Cardiac septum (tissue), 1 donor: ENCODE measurements around the gene AMHR2. TPM values are rescaled to one million over a fixed set of nuclear protein-coding genes. Genes with fewer than 3 reads are reported as not detected.
"Not testable (repeated sequence)": the region's sequence is repeated elsewhere in the genome, so short reads cannot be mapped to it uniquely, and the experiment has no call there.

Experiments
- DNase-seq: peaks from one replicate; pipeline ENCODE4 v3.0.0-alpha.2; 2020; ENCODE audit warnings: low spot score
- intact Hi-C: fragments of 100-400 bp; cut with DNase I; formaldehyde crosslinking; loops from one replicate; pipeline ENCODE4 v1.14.0; 2022
- total RNA-seq: library from RNA; stranded (reverse); fragmentation: NEBNext Ultra II Directional; extraction: Animal tissue kit (Norgen Biotek cat#: 25700); gene quantifications from one replicate; pipeline ENCODE4 v1.2.1, GENCODE V29; 2021
- donor health status: DM: no; HTN: no; CAD: no.

AMHR2 gene
- total RNA-seq, 1 donor from 2014 or later: 0.43 TPM

DNA sequence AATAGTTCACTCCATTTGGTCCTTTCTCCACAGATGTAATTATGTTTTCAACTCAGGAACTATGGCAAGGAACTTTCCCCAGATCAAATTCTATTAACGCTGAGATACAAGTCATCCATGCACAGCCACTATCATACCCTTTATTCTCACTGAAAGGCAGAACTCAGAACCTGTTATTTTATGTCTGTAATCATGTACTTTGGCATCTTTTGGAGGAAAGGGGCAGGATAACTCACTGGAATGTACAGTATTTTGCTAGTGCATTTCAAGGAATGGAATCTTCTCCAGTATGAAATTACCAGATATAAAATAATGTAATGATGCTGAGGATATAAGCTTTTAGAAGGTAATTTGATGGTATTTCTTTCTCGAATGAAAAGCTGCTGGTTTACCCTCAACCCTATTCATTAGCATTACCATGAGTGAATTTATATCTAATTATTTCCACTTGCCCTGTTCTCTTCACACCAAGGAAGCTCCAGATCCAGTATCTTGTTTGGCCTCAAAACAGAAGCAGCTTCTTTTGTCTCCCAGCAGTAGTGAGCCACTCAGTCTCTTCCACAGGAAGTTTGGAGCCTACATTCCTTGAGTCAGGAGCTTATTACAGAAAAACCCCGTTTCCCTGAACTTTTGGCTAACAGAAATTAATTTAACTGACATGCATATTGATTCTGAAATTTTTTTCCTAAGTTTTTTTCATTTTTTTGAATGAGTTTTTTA lies 10.0 kb upstream of the AMHR2 start:
- intact Hi-C loops: no loop called here
- no peak for DNase-seq

DNA sequence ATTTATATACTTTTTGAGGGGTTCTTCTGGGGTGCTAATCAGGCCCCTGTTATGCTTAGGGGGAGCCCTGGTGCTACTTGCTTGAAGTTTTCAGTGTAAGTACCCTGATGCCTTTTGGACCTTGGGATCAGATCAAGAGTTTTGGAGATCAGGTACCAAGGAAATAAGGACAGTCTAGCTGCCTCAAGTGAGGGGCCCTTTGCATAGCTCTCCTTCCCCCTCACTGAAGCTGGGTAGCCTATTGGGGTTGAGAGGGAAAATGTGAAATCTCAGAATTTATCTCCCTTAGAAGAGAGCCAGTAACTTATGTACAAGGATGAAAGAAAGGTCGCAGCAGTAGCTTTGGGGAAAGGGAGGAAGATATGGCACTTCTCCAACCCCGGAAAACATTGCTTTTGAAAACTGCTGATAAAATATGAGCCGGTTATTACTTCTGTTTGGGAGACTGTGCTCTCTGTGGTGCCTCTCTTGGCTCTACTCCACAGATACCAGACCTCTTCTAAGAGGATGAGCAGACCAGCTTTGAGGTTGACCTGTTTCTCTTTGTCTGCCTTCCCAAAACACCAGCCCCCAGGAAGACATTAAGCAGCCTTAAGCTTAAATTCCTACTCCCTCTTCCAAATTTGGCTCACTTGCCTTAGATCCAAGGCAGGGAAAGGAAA lies 8.8 kb upstream of the AMHR2 start:
- DNase-seq: no peak
- intact Hi-C loops: no loop called here

DNA sequence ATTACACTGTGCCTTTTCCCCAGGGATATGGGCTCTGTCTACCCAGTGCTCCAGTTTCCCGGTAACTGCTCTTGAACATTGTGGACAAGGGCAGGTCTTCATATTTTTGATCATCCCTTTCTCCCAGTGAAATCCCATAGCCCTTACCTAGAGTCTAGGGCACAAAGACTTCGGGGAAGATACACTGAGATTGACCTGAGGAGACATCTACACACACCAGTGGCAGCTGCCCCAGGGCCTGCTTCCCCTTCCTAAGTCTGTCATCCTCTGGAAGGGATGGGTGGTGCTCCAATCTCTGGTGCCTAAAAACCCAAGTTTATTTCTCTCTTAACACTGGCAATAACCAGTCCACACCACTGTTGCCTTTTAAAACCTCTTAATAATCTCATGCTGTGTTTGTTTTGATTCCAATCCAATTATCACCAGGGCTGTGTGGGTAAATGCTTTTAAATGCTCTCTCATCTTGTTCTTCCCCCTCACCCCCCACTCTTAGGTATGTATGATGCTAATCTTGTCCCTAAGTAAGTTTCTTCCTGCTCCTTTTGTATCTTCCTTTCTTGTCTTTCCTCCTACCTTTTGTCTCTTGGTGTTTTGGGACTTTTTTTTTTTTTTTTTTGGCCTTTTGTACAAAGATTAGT lies 7.8 kb upstream of the AMHR2 start:
- intact Hi-C loops, DNase-seq: not testable (repeated sequence)

DNA sequence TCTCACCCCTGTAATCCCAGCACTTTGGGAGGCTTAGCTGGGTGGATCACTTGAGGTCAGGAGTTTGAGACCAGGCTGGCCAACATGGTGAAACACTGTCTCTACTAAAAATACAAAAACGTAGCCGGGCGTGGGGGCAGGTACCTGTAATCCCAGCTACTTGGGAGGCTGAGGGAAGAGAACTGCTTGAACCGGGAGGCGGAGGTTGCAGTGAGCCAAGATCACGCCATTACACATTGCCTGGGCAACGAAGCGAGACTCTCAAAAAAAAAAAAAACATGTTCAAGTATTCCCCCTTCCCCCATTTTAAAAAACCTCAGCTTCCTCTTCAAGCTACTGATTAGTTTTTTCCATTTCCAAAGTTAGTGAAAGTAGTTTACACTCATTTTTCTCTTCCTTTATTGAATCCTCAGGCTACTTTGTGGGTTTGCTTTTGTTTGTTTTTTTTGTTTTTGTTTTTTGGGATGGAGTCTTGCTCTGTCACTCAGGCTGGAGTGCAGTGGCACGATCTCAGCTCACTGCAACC lies 6.3 kb upstream of the AMHR2 start:
- DNase-seq, intact Hi-C loops: not testable (repeated sequence)

DNA sequence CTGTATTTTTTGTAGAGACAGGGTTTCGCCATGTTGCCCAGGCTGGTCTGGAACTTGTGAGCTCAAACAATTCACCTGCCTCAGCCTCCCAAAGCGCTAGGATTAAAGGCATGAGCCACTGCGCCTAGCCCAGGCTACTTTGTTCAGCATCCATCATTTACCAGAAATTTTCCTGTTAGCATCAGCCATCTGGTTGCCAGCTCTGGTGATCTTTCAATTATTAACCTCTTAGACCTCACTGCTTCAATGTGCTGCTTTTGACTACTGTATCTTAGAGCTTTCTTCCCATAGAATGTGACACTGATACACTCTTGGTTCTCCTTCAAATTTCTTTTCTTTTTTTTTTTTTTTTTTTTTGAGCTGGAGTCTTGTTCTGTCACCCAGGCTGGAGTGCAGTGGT lies 5.4 kb upstream of the AMHR2 start:
- intact Hi-C loops: no loop called here
- no peak for DNase-seq

DNA sequence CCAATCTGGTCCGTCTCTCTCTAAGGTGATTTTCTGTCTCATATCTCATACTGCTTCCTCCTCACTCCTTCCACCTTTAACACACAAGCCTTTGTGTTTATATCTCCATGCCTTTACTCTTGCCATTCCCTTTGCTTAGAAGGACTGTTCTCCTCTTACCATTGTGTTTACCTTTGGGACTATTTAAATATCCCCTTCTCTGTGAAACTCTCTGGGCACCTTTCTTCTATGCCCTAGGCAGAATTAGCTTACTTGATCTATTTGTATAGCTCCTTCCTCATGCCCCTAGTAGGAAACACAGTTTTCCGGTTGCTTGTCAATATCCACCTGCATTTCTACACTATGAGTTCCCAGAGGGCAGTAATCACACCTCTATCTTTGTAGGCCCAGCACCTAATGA lies 3.9 kb upstream of the AMHR2 start:
- DNase-seq: no peak
- intact Hi-C loops: no loop called here

DNA sequence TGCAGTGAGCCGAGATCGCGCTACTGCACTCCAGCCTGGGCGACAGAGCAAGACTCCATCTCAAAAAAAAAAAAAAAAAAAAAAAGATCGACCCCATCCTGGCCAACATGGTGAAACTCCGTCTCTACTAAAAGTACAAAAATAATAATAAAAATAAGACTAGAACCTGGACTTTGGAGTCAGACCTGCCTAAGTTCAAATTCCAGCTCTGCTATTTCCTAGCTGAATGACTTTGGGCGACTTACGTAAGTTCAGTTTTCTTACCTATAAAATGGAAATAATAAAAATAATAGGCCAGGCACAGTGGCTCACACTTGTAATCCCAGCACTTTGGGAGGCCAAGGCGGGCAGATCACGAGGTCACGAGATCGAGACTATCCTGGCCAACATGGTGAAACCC lies 1.4 kb upstream of the AMHR2 start:
- intact Hi-C loops, DNase-seq: not testable (repeated sequence)

DNA sequence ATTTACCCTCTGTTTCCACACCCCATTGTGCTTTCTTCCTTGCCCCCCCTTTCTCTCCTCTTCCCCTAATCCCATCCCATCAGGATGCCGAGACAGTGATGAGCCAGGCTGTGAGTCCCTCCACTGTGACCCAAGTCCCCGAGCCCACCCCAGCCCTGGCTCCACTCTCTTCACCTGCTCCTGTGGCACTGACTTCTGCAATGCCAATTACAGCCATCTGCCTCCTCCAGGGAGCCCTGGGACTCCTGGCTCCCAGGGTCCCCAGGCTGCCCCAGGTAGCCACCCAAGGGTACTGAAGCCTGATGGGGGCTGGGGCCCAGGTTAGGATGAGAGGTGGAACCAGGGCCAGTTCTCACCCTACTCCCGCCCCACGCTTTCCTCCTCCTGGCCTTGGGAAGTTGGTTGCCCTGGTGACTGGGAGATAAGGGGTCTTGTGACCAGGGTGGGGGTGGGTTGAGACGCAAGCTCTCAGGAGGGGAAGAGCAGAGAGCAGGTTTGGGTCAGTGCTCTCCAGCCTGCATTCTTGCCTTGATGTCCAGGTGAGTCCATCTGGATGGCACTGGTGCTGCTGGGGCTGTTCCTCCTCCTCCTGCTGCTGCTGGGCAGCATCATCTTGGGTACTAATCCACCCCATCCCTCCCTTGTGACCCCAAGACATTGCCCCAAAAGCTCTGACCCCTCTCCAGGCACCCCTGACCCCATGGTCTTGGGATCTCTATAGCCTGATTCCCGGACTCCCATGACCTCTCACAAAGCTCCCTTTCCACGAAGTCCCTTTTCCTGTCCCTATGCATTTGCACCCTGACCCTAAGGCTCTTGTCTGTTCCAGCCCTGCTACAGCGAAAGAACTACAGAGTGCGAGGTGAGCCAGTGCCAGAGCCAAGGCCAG lies 1.2 kb downstream of the AMHR2 start:
- intact Hi-C loops: no loop called here
- DNase-seq: no peak

DNA sequence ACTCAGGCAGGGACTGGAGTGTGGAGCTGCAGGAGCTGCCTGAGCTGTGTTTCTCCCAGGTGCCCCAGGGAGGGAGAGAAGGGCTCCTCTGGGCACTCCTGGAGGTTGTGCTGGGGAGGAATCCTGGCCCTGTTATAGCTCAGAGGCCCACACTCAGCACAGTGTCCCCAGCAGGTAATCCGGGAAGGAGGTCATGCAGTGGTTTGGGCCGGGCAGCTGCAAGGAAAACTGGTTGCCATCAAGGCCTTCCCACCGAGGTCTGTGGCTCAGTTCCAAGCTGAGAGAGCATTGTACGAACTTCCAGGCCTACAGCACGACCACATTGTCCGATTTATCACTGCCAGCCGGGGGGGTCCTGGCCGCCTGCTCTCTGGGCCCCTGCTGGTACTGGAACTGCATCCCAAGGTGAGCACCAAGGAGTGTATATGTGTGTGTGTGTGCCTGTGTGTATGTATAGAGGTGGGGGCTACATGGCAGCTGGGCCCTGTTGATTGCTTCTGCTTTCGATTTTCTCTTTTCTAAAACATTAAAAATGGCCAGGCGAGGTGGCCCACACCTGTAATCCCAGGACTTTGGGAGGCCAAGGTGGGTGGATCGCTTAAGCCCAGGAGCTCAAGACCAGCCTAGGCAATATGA lies 2.0 kb downstream of the AMHR2 start:
- no peak for DNase-seq
- intact Hi-C loops: no loop called here

DNA sequence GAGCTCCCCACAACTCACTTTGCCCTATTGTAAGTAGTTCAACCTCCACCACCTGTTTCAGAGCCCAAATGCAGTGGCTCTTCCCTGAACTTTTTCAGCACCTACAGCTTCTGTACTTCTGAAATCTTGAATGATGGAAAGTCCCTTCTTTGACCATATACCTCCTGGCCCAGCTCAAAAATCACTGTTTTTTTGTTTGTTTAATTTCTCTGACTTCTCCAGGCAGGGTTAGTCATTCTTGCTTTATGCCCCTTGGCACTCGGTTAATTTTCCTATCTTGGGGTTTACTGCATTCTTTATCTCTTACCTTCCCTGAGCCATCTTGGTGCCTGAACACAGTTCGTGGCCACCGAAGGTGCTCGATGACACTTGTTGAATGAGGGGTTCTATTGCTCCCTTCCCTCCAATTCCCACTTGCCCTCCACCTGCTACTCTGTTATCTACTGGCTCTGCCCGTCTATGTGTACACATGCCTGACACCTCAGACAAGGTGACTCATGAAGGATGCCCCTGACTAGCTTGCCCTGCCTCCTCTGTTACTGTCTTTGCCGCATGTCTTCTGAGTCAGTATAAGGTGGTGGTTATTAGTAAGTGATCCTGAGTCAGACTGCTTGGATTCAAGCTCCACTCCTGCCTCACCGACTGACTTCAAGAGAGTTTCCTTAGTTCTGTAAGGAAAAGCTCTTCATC lies 4.4 kb downstream of the AMHR2 start:
- DNase-seq: no peak
- intact Hi-C loops: no loop called here

DNA sequence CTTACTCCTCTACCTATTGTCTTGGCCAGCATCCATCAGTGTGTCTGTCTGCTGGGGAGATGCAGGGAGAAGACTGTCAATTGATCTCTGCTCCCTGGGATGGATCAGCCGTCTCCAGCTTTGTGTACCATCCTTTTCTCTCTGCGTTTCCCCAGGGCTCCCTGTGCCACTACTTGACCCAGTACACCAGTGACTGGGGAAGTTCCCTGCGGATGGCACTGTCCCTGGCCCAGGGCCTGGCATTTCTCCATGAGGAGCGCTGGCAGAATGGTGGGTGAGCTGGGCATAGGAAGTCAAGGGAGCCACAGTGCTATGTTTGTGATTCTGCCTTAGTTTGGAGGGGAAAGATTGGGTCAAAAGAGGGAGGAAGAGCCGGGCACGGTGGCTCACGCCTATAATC lies 5.1 kb downstream of the AMHR2 start:
- intact Hi-C loops: no loop called here
- DNase-seq: no peak

DNA sequence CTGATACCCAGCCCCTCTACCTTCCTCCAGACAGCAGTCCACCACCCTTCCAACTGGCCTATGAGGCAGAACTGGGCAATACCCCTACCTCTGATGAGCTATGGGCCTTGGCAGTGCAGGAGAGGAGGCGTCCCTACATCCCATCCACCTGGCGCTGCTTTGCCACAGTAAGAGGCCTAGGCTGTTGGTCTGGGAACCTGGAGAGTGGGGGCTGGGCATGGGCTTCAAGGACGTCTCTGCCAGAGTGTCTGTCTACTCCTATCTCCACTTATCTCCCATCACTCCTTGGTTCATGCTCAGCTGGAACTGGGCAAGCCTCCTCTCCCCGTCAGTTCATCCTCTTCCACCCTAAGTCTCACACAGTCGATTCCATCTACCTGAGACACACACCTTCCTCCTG lies 6.5 kb downstream of the AMHR2 start:
- intact Hi-C loops: no loop called here
- DNase-seq: no peak

DNA sequence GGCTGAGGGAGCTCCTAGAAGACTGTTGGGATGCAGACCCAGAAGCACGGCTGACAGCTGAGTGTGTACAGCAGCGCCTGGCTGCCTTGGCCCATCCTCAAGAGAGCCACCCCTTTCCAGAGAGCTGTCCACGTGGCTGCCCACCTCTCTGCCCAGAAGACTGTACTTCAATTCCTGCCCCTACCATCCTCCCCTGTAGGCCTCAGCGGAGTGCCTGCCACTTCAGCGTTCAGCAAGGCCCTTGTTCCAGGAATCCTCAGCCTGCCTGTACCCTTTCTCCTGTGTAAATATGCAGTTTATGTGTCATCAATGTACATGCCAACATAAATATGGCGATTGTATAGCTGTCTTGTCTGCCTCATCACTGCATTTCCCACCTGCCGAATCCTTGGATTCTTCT lies 7.5 kb downstream of the AMHR2 start:
- intact Hi-C loops: no loop called here
- DNase-seq: no peak

DNA sequence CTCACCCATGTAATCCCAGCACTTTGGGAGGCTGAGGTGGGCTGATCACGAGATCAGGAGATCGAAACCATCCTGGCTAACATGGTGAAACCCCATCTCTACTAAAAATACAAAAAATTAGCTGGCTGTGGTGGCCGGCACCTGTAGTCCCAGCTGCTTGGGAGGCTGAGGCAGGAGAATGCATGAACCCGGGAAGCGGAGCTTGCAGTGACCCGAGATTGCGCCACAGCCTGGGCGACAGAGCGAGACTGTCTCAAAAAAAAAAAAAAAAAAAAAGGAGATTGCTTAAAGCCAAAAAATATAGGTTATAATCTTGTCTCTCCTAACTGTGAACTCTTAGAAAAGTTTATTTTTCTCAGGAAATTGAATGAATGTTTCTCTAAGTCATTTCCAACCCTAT lies 11.7 kb downstream of the AMHR2 start:
- DNase-seq, intact Hi-C loops: not testable (repeated sequence)

DNA sequence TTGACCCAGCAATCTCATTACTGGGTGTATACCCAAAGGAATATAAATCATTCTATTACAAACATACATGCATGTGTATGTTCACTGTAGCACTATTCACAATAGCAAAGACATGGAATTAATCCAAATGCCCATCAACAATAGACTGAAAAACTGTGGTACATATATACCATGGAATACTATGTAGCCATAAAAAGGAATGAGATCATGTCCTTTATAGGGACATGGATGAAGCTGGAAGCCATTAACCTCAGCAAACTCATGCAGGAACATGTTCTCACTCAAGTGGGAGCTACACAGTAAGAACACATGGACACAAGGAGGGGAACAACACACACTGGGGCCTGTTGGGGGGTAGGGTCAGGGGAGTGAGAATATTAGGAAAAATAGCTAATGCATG lies 15.9 kb downstream of the AMHR2 start:
- intact Hi-C loops, DNase-seq: not testable (repeated sequence)

DNA sequence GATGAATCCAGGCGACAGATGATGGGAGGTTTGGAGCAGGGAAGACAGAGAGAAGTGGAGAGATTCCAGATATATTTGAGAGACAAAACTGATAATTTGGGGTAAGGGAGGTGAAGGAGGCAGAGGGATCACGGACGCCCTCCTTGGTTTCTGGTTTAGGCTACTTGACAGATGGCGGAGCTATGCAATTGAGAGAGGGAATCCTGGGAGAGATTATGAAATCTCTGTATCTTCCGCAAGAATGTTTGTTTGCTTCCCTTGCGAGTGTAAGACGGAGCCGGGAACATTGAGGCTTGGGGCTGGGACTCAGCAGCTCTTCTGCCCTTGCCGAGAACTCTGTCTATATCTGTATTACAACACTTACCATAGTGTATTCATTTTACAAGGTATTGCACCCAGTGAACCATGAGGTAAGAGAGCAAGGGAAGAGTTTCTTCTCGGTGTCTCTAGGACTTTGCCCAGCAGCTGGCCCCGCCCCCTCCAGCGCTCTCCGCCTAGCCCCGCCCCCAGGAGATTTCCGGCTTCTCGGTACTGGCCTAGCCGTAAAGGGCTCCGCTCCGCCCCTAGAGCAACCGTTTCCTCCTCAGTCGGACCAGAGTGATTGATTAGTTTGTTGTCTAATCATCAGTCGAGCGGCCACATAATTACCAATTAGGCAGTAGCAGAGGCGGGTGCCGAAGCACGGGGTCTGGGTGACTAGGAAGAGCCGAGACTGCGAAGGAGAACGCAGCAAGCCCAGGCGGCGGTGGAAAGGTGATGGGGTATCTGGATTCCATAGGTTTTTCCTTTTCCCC lies 17.6 kb downstream of the AMHR2 start, which contains the start of gene PRR13:
TSS of gene PRR13 (plus strand) at position 695 of the 794 bp plus-strand sequence. CDS start 981 bp downstream, outside the sequence.
- intact Hi-C loops: no loop called here
- DNase-seq: peak; percentile 99

DNA sequence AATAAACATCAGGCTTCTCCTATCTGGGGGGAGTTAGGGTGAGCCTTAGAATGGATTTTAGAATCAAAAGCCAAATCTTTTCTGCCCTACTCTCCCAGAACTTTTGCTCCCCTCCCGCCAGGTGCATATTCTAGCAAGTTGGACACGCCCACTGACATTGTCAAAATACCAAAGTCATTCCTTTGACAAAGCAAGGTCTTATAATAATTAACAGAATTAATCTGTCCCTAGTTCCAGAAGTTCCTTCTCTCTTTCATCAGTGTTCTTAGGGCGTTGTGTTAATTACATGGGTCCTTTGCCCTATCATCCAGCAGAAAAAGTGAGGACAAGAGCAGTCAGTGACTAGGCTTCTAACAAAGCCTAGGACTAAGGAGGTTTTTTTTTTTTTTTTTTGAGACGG lies 20.3 kb downstream of the AMHR2 start:
- intact Hi-C loops: no loop called here
- DNase-seq: no peak
